Astrocyte of the hippocampus (primary cell): ENCODE measurements around the gene FAM13C.

Experiments
- DNase-seq: peaks from one replicate; pipeline ENCODE4 v3.0.0; 2011; ENCODE audit warnings: low read depth, low spot score

The FAM13C gene

DNA sequence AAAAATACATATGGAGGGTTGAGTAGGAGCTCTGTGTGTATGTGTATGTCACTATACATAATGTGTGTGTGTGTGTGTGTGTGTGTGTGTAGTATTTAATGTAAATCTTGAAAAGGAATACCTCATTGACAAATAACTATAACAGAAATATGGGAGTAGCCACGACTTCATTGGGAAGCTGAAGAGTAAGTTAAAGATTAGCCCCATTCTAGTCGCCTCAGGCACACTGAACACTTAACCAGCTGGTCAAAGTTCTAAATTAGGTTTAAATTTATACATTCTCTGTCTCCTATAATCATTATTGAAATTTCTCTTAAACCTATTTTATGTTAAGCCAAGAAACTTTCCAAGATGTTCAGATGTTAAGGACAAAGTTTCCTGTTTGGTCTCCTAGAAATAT, 45.3 kb downstream of the FAM13C start:
- DNase-seq = no peak

DNA sequence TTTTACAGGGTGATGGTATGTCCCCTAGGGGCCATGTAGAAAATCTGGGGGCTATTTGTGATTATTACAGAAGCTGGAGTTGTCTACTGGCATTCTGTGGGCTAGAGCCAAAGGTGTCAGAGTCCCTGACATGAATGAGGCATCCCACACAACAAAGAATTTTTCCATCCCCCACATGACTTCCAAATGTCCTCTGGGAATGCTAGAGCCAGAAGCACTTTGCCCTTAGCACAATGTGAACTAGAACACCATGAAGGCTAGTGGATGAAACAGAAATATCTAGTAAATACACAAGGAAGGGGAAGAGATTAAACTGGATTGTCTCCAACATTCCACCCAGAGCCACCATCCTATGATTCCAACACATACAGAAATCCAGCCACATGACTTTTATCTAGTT, 46.9 kb downstream of the FAM13C start:
- no peak for DNase-seq

GRCh38 chr10:59314268-59314667, 48.1 kb downstream of the FAM13C start:
- DNase-seq = no peak

GRCh38 chr10:59312247-59312646, 50.1 kb downstream of the FAM13C start:
- DNase-seq = no peak

GRCh38 chr10:59311025-59311424, 51.3 kb downstream of the FAM13C start:
- no peak for DNase-seq

- DNase-seq = no peak
Measured at GRCh38 chr10:59310324-59310914, 51.9 kb downstream of the FAM13C start.

GRCh38 chr10:59304521-59305097, 57.7 kb downstream of the FAM13C start:
- no peak for DNase-seq

DNA sequence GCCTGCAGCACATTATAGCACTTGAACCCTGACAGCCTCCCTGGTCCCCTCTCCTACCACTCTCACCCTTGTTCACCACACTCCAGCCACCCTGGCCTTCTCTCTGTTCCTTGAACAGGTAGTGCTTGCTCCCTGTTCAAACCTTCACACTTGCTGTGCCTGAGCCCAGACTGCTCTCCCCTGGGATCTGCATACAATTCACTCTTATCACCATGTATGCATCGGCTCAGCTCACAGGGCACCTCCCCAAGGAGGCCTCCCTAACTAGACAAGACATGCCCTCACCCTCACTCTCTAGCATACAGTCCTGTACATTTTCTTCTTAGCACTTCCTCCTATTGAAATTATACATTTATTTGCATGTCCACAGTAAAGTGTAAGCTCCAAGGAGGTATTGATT, 59.3 kb downstream of the FAM13C start:
- no peak for DNase-seq

DNA sequence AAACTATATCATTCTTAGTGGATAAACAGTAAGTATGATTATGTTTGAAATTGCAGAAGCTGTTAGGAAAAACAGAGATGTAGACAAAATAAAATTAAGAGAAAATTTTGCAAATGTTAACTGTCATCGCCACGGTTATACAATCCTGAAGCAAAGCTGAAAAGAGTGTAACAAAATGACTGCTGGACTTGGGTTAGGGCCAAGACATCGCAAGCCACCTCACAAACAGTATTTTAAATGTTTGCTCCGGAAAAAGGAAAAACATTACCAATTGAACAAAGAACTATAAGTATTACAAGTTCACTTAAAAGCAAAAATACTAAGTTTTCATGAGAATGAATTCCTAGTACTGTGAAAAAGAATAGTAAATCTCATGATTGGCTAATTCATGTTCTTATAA, 60.0 kb downstream of the FAM13C start:
- no peak for DNase-seq

DNA sequence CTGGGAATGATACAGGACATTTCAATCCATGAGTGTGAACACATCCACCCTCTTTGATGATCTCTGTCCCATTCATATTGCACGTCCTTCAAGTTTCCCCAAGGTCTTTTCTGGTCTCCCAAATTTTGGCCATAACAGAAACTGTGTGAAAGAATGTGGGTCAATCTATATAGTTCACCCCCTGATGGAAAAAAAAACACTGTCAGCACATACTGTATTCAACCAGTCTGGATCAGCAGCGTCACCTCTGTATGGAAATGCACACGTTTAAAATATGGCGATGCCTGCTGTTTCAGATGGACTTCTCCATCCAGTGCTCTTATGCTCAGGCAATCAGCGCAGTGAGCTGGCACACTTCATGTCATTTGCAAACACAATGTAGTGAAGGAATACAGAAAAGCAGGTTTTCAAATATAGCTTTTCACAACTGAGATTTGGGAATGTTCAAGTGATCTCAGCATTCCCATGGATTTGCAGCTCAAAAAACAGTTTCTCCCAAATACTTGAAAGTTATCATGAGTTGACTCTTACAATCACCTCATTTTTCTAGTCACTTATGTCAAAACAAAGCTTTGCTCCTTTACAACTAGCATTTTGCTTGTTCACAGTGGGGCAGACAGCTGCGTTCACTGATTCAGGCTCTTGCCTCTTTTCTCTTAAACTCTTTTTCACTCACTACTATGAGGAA, 61.1 kb downstream of the FAM13C start:
- DNase-seq = no peak

DNA sequence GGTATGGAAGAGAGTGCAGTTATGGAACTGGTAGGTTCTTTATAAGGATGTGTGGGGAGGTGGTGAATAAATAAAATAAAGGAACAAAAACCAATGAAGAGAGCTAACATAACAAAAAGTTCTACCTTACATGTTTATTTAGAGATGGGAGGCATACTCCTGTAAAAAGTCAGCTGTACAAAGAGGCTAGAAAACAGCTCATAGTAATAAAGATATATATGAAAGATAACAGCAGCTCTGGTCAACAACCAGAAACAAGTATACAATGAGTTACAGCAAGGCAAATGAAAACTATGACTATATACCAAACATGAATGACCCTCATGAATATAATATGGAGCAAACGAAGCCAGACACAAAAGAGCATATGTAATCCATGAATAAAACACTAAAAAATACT, 62.0 kb downstream of the FAM13C start:
- DNase-seq = no peak

DNA sequence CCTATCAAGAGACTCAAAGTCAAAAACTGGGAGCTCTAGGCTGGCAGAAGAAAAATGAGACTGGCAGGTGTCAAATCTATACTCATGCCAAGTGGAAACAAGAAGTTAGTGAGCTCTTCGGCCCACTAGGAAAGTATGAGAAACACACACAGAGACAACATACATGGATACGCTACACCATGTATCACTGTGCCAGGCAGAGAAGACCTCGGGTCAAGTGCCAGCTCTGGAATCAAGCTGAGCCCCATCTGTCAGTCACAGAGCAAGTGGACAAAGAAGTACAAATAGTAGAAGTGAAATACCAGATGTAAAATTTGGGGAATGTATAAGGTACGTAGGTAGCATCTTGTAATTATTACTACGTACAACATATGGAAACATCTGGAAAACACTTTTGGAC, 62.4 kb downstream of the FAM13C start:
- DNase-seq = no peak

DNA sequence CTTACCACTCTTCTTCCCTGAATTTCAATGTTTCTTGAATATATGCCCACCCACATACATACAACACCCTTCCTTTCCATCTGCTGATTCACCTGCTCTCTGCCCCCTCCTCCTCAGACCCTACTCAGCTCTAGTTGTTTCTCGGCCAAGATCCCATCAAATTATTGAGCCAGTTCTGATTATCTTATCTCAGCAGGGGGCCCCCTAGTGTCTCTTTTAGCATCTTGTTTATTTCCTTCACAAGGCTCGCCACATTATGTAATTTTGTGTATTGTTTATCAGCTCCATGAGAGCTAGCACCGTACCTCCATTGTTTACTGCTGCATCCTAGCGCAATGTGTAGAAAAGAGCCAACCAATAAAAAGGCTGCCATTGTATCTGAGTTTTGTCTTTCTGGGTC, 71.9 kb downstream of the FAM13C start:
- DNase-seq = no peak

DNA sequence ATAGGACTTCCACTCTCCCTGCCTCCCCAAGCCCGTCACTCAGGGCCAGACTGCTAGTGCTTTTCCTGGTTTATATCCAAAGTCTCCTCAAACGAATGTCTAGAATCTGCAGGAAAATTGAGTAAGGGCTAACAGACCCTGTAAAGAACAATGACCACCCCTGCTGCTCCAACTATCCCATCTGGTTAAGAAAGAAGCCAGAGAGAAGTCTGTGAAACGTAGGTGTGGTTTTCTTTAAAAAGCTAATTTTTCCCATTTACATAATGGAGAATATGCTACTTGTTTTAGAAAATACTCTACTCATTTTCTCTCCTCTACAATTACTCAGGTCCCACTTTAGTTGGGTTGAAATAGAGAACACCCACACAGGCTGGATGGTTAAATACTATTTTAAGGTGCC, 72.5 kb downstream of the FAM13C start:
- DNase-seq = no peak

- no peak for DNase-seq
Measured at GRCh38 chr10:59287587-59288255, 74.6 kb downstream of the FAM13C start.

- DNase-seq = no peak
Measured at GRCh38 chr10:59285848-59286247, 76.5 kb downstream of the FAM13C start.

DNA sequence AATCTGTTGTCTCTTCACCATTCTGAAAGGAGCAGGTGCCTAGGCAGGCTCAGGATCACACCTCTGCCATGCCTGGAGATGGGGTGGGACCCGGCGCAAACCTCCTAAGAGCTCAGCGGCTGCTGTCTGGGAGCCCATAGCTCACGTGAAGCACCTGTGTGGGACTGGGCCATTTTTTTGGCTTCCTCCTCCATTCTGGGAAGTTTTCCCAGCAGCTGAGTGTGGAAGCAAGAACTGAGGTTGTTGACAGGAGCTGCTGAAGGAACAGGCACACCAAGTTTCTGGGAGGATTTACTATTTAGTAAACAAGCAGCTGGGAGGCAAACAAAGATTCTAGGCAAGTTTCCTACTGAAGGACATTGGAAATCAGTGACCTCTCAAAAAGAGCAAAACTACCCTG, 77.3 kb downstream of the FAM13C start:
- no peak for DNase-seq

DNA sequence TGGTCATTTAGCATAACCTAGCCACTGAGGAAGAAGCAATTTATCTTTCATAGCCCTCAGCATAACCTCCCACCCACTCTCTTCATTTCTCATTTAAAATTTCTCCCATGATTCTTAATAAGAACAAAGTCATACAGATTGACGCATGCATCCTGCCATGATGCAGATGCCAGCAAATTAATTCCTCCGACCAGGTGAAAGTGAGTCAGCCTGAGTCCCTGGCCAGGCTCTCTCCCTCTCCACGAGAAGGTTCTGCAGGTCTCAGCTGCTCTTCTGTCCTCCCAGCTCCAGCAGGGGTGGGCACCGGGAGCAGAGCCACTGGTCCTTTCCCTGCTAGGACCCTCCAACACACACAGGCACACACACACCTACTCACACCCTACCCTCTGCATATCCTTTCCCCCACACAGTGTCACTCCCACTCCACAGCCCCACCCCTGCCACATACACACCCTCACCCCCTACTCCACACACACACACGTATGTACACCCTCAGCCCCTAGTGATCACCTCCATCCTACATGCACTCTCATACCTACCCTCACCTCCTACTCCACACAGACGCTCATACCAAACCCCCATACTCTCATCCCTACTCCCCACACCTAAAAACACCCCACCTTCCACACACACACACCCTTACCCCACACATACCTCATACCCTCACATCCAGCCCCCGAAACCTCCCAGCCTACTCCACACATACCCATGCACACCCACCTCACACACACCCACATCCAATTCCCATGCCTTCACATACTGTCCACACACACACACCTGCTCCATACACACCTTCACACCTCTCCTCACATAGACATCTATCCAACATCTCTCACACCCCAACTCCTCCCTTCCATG, 78.0 kb downstream of the FAM13C start:
- DNase-seq = peak; percentile 48

DNA sequence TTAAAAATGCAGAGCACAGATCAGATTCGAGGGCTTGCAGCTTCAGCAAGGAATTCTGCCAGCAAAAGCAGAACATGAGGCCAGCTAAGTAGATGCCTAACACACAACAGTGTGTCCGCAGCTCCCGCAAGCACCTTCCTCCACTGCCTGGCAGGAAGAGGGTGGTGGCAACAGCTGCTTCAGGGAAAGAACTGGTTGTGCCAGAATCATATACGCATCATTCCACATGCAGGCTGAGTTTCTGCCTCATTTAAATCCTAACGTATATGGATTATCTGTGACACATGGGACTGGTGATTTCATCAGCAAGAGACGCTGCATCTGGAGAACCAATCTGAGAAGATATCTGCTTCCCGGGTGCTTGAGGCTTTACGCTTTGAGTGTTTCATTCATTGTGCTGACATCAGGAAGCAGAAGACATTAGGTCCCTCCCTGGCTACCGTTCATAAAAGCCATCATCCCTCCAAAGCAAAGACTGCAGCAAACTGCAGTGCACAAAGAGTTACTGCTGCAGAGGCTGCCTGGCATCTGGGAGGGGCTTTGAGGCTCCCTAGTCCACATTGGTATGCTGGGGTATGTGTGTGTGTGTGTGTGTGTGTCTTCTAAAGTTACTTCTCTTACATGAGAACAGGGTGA, 78.8 kb downstream of the FAM13C start:
- peak; percentile 61 for DNase-seq

- no peak for DNase-seq
Measured at GRCh38 chr10:59281861-59282260, 80.5 kb downstream of the FAM13C start.

DNA sequence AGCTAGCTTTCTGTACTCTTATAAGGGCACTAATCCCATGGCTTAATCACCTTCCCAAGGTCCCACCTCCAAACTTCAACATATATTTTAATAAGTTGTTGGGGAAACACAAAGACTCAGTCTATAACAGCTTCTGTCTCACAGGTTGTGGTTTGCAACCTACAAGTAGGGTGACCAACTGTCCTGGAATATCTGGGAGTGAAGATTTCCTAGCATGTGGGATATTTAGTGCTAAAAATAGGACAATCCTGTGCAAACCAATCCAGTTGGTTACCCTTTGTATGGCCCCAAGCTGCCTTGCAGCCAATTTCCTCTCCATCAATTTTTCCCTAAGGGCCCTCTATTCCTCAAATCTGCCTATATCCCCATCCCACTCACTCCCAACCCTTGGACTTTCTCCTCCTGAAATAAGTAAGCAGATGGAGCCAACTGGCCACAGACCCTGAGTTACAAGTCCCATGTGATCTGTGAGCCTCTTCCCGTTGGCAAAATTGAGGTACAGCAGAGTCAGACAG, 82.3 kb downstream of the FAM13C start:
- no peak for DNase-seq
